GM23338 (cell line): ENCODE data around the gene TYK2.

Experiments used
- CREB1 ChIP-seq: fragments of 250-450 bp; sonication (Bioruptor Pico); IDR thresholded peaks from 2 replicates; pipeline ENCODE4 v1.5.0; 2020; ENCODE audit warnings: low read depth, mild to moderate bottlenecking, moderate library complexity
- CTCF ChIP-seq, 2 experiments: fragments of 200-600 bp in 1 of 2; sonication (generic) in 1 of 2; conservative IDR thresholded peaks; 2 replicates each; pipeline versions ENCODE4 v1.5.1 to v1.6.1; 2016 to 2017; ENCODE audit warnings: antibody characterized with exemption in 2 of 2, low read depth in 2 of 2, mild to moderate bottlenecking in 2 of 2, moderate library complexity in 1 of 2
- ETS1 ChIP-seq: IDR thresholded peaks from 2 replicates; pipeline ENCODE4 v1.6.1; 2016; ENCODE audit warnings: antibody characterized with exemption
- EZH2 ChIP-seq: fragments of 200-600 bp; sonication (generic); IDR thresholded peaks from one replicate; pipeline ENCODE4 v1.8.0; 2017; ENCODE audit warnings: antibody characterized with exemption, mild to moderate bottlenecking, low read depth; ENCODE audit not compliant: unreplicated experiment
- EZH2phosphoT487 ChIP-seq: fragments of 200-600 bp; sonication (generic); IDR thresholded peaks from one replicate; pipeline ENCODE4 v1.8.1; 2018; ENCODE audit warnings: antibody characterized with exemption; ENCODE audit not compliant: unreplicated experiment
- JUNB ChIP-seq: IDR thresholded peaks from one replicate; pipeline ENCODE4 v1.6.1; 2016; ENCODE audit warnings: antibody characterized with exemption; ENCODE audit not compliant: unreplicated experiment
- NANOG ChIP-seq: IDR thresholded peaks from 2 replicates; pipeline ENCODE4 v1.6.1; 2016; ENCODE audit warnings: antibody characterized with exemption, borderline replicate concordance
- POLR2AphosphoS5 ChIP-seq: IDR thresholded peaks from 2 replicates; pipeline ENCODE4 v1.6.1; 2016; ENCODE audit warnings: antibody characterized with exemption, low read depth
- REST ChIP-seq: IDR thresholded peaks from one replicate; pipeline ENCODE4 v1.6.1; 2018; ENCODE audit warnings: antibody characterized with exemption; ENCODE audit not compliant: unreplicated experiment
- ZNF114 ChIP-seq: fragments of 250-450 bp; sonication (Bioruptor Pico); IDR thresholded peaks from 2 replicates; pipeline ENCODE4 v1.5.0; 2020; ENCODE audit warnings: mild to moderate bottlenecking, moderate library complexity

GRCh38 chr19:10305139-10305806, 75.1 kb downstream of the TYK2 start:
- no peak for TF ChIP-seq POLR2AphosphoS5
- no peak for TF ChIP-seq CTCF (conservative IDR thresholded peaks at IDR 0.05; ENCODE audit: low read depth in 2 of 2)
- no peak for TF ChIP-seq JUNB
- TF ChIP-seq REST, result no peak
- TF ChIP-seq EZH2, result no peak
- no peak for TF ChIP-seq EZH2phosphoT487
- TF ChIP-seq CREB1 (CRISPR knock-in tag), result no peak
- no peak for TF ChIP-seq ETS1
- TF ChIP-seq ZNF114 (CRISPR knock-in tag), result no peak
- TF ChIP-seq NANOG, result no peak
